Colonic mucosa (tissue), 4 donors: ENCODE data around the gene SLC29A2. TPM values are rescaled to one million over a fixed set of nuclear protein-coding genes. Genes with fewer than 3 reads are reported as not detected.

Experiments used
- DNase-seq: peaks from one replicate; pipeline ENCODE4 v3.0.0-alpha.2; 2020
- H3K27ac ChIP-seq: fragments of 200-600 bp; one replicate; pipeline ENCODE4 v1.8.0; 2021
- H3K27me3 ChIP-seq: fragments of 200-600 bp; one replicate; pipeline ENCODE4 v1.8.0; 2021
- H3K36me3 ChIP-seq: fragments of 200-600 bp; one replicate; pipeline ENCODE4 v1.8.0; 2021
- H3K4me1 ChIP-seq: fragments of 200-600 bp; one replicate; pipeline ENCODE4 v1.8.0; 2021; ENCODE audit warnings: mild to moderate bottlenecking
- H3K4me3 ChIP-seq: fragments of 200-600 bp; one replicate; pipeline ENCODE4 v1.8.0; 2021
- H3K9ac ChIP-seq, 2 donors: one replicate each; pipeline ENCODE4 v1.7.0; 2013; ENCODE audit warnings: control low read depth in 2 of 2, low read depth in 2 of 2, low read length in 2 of 2
- H3K9me3 ChIP-seq: fragments of 200-600 bp; one replicate; pipeline ENCODE4 v1.8.0; 2021
- CTCF ChIP-seq: fragments of 200-600 bp; IDR thresholded peaks from one replicate; pipeline ENCODE4 v1.8.0; 2022; ENCODE audit warnings: antibody characterized with exemption, mild to moderate bottlenecking
- intact Hi-C: fragments of 100-400 bp; cut with DNase I; formaldehyde crosslinking; loops from one replicate; pipeline ENCODE4 v1.14.1; 2022
- total RNA-seq, 2 donors: library from RNA; stranded (reverse); fragmentation: NEBNext Ultra II Directional in 1 of 2; extraction: Animal tissue kit (Norgen Biotek cat#: 25700) in 1 of 2; gene quantifications; one replicate each; pipeline ENCODE4 v1.2.1, GENCODE V29; 2021
- donor health status: healthy.
- donor health status: DM: no; HTN: no; CAD: no.
- donor health status: DM: no; HTN: no; CAD: no.

Gene SLC29A2
- total RNA-seq, 2 donors from 2014 or later = 20.2 to 28.3 TPM

- H3K4me3 ChIP-seq = no peak overlapping the region
Observed at GRCh38 chr11:66412110-66412509, 40.5 kb upstream of the SLC29A2 start.

GRCh38 chr11:66411323-66411722 is 39.8 kb upstream of the SLC29A2 start:
- peaks cover 4% of the 10 kb centered on the region for H3K4me1 ChIP-seq
- H3K4me3 ChIP-seq = no peak overlapping the region
- no peak for DNase-seq
- no peak overlapping the region for H3K27ac ChIP-seq
- peaks cover 4% of the 10 kb centered on the region for H3K27me3 ChIP-seq
- TF ChIP-seq CTCF = no peak
- intact Hi-C loops = no loop called here
- H3K36me3 ChIP-seq = no peaks in the 10 kb centered on the region
- no peaks in the 10 kb centered on the region for H3K9me3 ChIP-seq
- H3K9ac ChIP-seq = no peak overlapping the region

More at GRCh38 chr11:66412110-66412509, 40.5 kb upstream of the SLC29A2 start:
- intact Hi-C loops = no loop called here
- Histone ChIP-seq H3K9me3 (no peaks in the 10 kb centered on the region), H3K9ac (no peak overlapping the region), H3K4me1 (peaks cover 4% of the 10 kb centered on the region), H3K36me3 (no peaks in the 10 kb centered on the region), H3K27me3 (peaks cover 4% of the 10 kb centered on the region), H3K27ac (no peak overlapping the region)
- no peak for TF ChIP-seq CTCF
- DNase-seq = no peak

GRCh38 chr11:66410191-66410590 is 38.6 kb upstream of the SLC29A2 start:
- Histone ChIP-seq H3K36me3 (no peaks in the 10 kb centered on the region), H3K27me3 (peaks cover 4% of the 10 kb centered on the region), H3K9ac (no peak overlapping the region), H3K27ac (no peak overlapping the region), H3K9me3 (no peaks in the 10 kb centered on the region), H3K4me1 (peaks cover 4% of the 10 kb centered on the region), H3K4me3 (no peak overlapping the region)
- intact Hi-C loops = no loop called here
- no peak for DNase-seq
- no peak for TF ChIP-seq CTCF

- H3K9me3 ChIP-seq = no peaks in the 10 kb centered on the region
- TF ChIP-seq CTCF = no peak
- DNase-seq = no peak
- H3K36me3 ChIP-seq = no peaks in the 10 kb centered on the region
- H3K4me3 ChIP-seq = no peak overlapping the region
- H3K27ac ChIP-seq = no peak overlapping the region
- peak overlapping the region in 1 of 2 donors; percentile 8 for H3K9ac ChIP-seq
- intact Hi-C loops = loop anchor here (5.0 kb wide), 1 partner anchor 268 kb away; the partner anchor contains the start of gene RBM4B
- H3K4me1 ChIP-seq = peaks cover 4% of the 10 kb centered on the region
- H3K27me3 ChIP-seq = peaks cover 4% of the 10 kb centered on the region
Observed at GRCh38 chr11:66409226-66409625, 37.7 kb upstream of the SLC29A2 start.

- intact Hi-C loops = loop anchor here (5.0 kb wide), 1 partner anchor 269 kb away; the partner anchor contains the start of gene RBM4B
- H3K27ac ChIP-seq = no peak overlapping the region
Observed at GRCh38 chr11:66408488-66409214, 37.1 kb upstream of the SLC29A2 start.

More at GRCh38 chr11:66408488-66409214, 37.1 kb upstream of the SLC29A2 start:
- H3K4me3 ChIP-seq = peak overlapping the region; percentile 24
- H3K9me3 ChIP-seq = no peaks in the 10 kb centered on the region
- no peaks in the 10 kb centered on the region for H3K36me3 ChIP-seq
- peak; percentile 100 for TF ChIP-seq CTCF
- no peak overlapping the region for H3K9ac ChIP-seq
- peaks cover 4% of the 10 kb centered on the region for H3K4me1 ChIP-seq
- peaks cover 4% of the 10 kb centered on the region for H3K27me3 ChIP-seq
- peak; percentile 90 for DNase-seq
